Skin epidermis (tissue), 12 donors: ENCODE results near the gene FLG.
"Not testable (repeated sequence)": the region's sequence is repeated elsewhere in the genome, so short reads cannot be mapped to it uniquely, and the experiment has no call there.

Source experiments
- H3K27ac ChIP-seq, 21 experiments: fragments of 200-600 bp; sonication (generic) in 11 of 21; one replicate each; pipeline ENCODE4 v1.5.0; 2020; ENCODE audit warnings: mild to moderate bottlenecking in 3 of 21, inconsistent platforms in 2 of 21, moderate library complexity in 2 of 21
- H3K4me3 ChIP-seq, 7 experiments: fragments of 200-600 bp; sonication (generic) in 2 of 7; one replicate each; pipeline ENCODE4 v1.5.0; 2020; ENCODE audit warnings: inconsistent platforms in 2 of 7, mild to moderate bottlenecking in 2 of 7, moderate library complexity in 1 of 7

FLG gene

DNA sequence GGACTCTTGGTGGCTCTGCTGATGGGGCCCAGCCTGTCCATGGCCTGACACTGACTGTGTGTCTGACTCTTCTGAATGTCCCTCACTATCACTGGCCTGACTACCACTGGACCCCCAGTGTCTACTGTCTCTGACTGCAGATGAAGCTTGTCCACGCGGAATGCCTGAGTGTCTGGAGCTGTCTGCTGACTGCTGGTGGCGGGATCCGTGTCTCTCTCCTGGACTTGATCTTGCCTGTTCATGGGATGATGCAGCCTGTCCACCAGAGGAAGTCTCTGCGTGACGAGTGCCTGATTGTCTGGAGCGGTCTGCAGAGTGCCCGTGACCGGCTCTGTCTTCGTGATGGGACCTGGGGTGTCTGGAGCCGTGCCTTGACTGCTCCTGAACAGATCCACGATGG lies 20.3 kb downstream of the FLG start:
- not testable (repeated sequence) for H3K27ac ChIP-seq, H3K4me3 ChIP-seq

GRCh38 chr1:152303139-152303872 lies 21.7 kb downstream of the FLG start:
- H3K4me3 ChIP-seq, H3K27ac ChIP-seq: not testable (repeated sequence)

GRCh38 chr1:152256394-152256793 lies 68.6 kb downstream of the FLG start:
- not testable (repeated sequence) for H3K27ac ChIP-seq

More at GRCh38 chr1:152256394-152256793, 68.6 kb downstream of the FLG start:
- not testable (repeated sequence) for H3K4me3 ChIP-seq
